Stimulated activated CD4-positive, alpha-beta T cell treated with anti-CD3 and anti-CD28 coated beads, Interleukin-15, amount 100 ng/mL, for 24 hours (primary cell): ENCODE results near the gene DIO3.
"Not testable (repeated sequence)": the region's sequence is repeated elsewhere in the genome, so short reads cannot be mapped to it uniquely, and the experiment has no call there.

Experiments
- DNase-seq: peaks from one replicate; pipeline ENCODE4 v3.0.0-alpha.2; 2020

Gene DIO3

DNA sequence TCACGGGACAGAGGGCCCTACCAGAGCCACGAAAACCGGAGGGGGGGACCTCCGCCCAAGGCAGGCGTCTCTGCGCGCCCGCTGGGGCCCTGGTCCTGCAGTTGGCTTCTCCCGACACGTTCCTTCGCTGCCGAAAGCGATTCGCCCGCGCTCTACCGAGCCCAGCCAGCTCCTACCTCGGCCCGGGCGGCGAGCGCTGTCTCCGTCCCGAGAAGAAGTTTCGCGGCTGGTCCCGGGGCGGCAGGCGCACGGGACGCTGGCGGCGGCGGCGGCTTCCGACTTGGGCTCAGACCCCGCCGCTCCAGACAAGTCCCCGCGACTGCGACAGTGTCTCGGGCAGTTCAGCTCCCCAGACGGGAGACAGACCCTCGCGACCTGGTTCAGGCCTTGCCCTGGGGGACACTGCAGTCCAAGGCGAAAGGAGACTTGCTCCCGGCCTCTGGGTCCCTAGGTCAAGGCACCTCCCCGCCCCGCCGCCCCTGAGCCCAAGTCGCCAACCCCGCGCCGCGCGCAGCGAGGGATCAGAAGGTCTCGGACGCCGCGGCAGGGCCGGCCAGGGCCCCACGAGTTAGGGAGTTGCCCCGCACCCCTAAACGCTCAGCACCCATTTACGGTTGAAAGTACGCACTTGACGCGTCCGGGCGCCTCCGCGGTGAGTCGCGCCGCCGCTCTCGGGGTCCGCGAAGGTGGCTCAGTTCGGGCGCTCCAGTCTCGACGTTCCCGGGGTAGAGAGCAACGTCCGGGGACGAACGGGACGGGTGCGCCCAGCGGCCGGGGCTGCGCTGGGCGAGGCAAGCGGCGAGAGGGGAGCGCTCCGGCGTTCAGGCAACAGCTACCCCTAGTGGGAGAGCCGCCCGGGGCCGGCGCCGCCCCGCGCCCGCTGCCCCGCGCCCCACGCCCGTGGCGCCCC, 1.4 kb upstream of the DIO3 start:
- peak; percentile 33 for DNase-seq

DNA sequence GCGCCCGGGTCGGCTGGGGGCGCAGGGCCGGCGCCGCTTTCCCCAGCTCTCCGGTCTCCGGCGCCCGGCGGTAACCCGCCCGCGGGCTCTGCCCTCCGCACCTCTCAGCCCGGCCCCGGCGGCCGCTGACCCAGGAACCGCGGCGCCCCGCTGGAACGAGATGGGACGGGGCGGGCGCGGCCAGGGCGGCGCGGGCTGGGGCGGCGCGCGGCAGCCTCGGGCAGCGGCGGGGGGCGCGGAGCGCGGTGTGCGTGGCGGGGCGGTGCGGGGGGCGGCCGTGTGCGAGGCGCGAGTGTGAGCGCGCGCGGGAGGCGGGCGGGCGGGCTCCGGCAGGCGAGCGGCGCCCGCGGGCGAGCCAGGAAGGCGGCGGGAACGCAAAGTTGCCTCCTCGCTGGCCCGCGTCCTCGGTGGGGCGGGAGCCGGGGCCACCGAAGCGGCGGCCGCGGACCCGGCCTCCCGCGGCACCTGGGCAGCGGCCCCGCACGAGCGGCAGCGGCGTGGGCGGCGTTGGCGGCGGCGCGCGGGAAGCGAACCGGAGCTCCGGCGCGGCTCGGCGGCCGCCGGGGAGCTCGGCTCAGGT, 671 bp upstream of the DIO3 start:
- no peak for DNase-seq

DNA sequence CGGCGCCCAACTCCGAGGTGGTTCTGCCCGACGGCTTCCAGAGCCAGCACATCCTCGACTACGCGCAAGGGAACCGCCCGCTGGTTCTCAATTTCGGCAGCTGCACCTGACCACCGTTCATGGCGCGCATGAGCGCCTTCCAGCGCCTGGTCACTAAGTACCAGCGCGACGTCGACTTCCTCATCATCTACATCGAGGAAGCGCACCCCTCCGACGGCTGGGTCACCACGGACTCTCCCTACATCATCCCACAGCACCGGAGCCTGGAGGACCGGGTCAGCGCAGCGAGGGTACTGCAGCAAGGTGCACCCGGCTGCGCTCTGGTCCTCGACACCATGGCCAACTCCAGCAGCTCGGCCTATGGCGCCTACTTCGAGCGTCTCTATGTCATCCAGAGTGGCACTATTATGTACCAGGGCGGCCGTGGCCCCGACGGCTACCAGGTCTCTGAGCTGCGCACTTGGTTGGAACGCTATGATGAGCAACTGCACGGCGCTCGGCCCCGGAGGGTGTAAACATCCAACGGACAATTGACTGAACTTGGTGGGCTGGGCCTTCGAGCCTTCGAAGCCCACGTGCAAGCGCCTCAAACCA, 699 bp downstream of the DIO3 start:
- DNase-seq = no peak

DNA sequence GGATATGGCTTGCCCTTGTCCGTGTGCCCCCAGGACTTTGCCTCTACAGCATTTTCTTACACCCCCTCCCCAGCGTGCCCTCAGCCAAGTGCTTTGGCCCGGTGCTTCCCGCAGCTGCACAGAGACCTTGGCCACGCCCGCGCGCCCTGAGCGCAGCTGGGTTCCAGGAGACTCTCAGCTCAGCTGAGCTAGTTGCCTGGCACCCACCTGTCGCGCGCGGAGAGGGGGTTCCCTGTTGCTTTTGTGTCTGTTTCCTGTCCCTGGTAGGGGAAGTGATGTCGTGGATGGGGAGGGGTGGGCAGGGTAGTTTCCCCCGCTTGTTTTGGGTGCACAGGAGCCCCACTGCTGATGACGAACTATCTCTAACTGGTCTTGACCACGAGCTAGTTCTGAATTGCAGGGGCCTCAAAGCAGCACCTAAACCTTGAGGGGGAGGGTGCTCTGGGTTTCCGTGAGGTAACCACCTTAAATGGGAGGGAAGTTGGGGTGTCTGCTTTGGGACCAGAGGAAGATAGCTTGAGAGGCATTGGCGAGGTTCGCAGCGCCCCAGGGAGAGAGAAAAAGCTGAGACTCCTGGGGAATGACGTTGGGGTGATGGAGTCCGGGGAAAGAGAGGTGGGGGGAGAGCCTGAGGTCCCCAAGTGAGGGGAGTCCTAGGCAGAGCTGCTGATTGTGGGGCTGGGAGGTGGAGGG, 1.5 kb downstream of the DIO3 start:
- DNase-seq = no peak

DNA sequence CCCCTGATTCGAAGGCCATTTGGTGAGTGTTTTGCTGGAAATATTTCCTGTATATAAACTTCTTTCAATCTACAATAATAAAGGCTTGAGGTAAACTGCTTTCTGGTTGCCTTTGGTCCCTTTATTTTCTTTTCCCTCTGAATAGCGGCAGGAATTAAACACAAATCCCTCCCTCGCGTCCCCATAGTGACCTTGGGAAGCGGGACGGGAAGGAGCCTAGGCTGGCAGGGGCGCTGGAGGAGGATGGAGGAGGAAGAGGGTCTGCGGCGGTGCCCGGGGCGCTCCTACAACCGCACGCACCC, 2.0 kb downstream of the DIO3 start:
- DNase-seq = no peak

DNA sequence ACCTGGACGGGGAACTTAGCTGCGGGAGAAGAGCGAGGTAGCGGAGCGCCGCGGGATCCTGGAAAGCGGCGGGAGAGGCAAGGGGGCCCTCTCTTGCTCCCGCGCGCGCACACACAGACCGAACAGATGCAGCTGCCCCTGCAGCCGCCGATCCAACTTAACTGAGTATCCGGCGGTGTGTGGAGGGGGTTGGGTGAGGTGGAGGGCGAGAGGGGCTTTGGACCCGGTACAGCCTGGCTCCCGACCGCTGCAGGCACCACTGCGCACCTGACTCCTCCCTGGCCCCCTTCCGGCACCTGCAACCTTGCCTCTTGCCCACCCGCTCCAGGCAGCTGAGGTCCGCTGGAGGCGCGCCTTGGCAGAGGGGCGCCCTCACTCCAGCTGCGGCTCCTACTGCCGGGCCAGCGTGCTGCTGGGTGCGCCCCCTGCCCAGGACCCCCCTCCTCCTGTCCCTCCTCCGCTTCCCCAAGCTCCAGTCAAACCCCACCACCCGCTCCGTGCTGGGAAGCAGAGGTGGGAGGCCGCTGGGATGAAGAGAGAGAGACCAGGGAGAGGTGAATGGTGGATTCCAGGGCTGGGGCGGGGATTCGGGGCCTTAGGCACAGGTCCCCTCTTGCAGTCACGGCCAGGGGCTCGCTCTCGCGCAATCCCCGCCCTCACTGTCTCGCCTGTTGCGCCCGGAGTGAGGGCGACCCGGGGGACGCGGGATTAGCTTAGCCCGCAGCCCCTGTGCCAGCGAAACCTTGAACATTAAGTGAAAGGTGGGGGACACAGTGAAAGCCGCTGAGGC, 2.6 kb downstream of the DIO3 start:
- DNase-seq = no peak

DNA sequence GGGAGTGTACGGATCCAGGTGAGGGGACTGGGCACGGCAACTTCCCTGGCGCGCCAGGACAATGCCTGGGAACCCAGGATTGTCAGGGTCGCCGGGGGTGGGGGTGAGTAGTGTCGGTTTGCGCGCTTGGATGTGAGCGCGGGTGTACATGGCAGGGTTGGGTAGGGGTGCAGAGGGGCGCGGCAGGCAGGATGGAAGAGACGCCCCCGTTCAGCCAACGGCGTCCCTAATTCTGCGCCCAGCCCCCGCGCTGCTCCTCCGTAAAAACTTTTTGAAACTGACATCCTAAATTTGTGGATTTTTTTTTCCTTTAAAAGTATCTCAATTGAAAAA, 3.1 kb downstream of the DIO3 start:
- no peak for DNase-seq

DNA sequence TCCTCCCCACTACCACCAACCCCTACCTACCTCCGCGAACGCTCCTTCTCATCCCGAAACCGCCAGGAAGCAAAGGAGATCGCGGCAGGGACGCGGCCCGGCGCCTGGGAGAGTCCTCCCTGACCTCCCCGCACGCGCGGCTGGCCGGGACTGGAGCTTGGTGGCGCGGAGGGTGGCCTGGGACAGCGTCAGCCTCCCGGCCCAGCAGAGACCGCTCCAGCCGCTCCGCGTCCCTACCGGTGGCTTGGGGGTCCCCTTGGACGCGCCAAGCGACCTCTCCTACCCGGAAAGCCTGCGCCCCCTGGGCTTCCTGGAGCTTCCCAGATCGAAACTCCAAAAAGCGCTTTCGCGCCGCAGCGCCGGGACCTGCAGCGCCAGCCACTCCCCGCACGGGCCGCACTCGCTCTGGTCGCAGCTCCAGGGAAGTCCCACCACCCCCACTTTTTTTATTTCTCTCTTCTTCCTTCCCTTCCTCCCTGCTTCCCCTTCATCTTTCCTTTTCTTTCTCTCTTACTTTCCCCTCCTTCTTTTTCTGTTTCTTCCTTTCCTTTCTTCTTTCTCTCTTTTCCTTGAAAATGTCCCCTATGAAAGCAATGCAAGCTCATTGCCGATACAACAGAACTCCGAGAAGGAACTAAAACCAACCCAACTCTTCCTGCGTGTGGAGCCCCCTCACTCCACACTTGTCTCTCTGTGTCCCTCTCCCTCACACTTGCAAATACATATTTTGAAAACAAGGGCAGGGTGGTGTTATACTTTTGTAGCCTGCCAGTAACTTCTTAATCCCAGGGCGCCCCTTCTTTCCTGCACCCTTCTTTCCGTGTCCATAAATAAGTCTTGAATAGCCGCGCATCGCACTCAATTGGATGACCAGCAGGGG, 3.8 kb downstream of the DIO3 start:
- DNase-seq = no peak

DNA sequence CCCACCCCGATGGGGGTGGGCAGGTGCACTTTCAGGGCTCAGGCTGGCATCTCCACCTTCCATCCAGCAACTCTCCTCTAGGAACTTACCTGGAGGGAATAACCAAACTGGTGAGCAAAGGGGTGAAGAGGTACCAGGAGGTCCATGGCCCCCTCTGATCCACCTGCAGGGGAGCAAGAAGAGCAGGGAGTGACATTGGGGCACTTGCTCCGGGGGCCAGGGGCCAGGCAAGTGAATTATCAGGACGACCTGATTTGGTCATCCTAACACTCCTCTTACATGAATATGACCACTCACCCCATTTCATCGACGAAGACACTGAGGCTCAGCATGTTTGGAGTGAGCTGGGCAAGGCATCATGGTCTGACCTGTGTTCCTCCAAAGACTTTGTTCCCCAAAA, 6.0 kb downstream of the DIO3 start:
- no peak for DNase-seq

DNA sequence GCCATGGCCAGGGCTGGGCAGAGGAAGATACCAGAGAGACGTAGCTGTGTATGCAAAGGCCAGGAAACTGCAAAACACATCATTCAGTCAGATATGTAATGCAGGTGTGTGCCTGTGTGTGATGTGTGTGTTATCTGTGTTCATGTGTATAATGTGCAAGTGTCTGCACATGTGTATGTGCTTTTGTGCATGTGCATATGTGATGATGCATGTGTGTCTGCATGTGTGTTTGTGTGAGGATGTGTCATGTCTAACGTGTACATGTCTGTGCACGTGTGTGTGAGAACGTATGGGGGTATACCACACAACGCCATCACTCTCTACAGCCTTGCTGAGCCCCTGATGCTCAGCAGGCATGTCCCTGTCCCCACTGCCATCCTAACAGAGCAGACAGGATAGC, 9.7 kb downstream of the DIO3 start:
- DNase-seq = no peak

DNA sequence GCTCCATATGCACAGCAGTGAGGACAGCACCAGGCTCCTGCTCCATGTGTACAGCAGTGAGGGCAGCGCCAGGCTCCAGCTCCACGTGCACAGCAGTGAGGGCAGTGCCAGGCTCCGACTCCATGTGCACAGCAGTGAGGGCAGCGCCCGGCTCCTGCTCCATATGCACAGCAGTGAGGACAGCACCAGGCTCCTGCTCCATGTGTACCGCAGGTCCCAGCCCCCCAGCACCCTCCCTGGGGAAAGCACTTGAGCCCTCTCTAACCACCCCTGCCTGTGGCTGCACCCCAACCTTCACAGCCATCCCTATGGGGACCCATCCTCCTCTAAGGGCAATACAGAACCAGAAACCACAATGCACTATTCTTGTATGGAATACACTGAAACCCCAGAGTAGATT, 11.2 kb downstream of the DIO3 start:
- not testable (repeated sequence) for DNase-seq

DNA sequence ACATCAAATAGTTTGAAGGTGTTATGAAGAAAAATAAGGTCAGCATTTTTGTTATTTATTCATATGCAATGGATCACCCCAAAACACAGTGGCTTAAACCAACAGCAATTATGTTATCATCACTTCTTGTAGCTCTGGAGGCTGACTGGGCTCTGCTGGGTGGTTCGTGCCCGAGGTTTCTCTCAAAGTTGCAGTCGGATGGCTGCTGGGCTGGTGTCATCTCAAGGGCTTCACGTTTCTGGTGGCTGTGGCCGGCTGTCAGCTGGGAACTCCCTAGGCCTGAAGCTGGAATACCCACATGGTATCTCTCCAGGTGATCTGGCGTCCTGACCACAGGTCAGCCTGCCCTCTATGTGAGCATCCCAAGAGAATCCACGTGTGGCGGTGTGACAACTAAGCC, 12.0 kb downstream of the DIO3 start:
- no peak for DNase-seq

DNA sequence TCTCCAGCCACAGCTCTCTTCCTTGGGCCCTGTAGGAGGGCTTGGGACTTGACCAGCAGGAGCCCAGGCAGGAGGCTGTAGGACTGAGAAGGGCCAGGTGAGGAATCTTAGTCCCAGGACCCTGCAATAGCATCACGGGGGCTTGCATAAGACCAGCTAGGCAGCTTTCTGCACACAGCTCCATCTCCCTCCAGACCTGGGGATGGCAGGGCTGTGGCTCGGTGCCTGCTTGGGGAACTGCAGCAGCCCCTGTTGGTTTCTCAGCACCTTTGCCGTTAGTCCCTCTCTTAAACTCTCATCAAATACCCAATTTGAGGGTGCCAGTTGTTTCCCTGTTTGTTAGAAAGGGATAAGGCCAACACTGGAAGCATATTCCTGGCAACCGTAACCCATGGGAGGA, 14.3 kb downstream of the DIO3 start:
- no peak for DNase-seq

DNA sequence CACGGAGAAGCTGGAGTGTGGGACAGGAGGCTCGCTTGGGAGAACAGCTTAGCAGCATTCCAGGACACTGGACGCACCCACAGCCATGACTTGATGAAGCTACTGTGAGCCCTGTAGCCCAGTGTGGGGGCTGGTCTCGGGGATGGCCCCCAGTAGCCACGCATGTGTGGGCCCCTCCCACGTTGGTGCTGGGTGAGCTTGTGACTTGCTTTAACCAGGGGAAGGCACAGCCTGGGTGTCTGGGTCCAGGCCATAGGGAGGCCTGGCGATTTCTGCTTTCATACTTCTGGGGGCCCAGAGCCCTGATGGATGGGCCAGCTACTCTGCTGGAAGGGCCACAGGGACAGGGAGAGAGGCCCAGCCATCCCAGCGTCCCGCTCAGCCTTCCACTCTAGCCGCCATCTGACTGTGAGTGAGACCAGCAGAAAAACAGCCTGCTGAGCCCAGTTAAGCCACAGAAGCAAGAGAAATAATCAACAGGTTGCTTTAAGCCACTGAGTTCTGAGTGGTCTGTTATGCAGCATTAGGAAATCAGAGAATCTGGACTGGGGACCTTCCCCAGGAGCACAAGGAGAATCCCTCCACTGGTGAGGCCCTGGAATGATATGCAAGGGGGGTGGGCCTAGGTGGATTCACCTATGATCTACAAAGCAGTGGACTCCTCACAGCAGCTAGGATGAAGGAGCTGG, 16.1 kb downstream of the DIO3 start:
- DNase-seq = no peak

DNA sequence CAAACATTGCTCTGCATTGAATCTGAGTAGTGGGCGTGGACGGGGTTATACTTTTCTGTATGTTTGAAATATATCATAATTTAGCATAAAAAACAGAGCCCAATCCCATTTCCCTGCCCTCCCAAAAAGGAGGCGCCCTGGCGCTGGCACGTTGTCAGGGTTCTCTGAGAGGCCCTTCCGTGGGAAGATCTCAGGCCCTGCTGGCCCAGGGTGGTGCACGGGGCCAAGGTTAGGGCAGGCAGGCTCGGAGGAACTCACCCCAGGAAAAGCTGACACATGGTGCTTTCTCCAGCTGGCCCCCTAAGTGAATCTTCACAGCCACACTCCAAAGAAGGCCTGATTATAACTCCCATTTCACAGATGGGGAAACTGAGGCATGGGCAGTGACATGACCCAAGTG, 17.2 kb downstream of the DIO3 start:
- DNase-seq = no peak

DNA sequence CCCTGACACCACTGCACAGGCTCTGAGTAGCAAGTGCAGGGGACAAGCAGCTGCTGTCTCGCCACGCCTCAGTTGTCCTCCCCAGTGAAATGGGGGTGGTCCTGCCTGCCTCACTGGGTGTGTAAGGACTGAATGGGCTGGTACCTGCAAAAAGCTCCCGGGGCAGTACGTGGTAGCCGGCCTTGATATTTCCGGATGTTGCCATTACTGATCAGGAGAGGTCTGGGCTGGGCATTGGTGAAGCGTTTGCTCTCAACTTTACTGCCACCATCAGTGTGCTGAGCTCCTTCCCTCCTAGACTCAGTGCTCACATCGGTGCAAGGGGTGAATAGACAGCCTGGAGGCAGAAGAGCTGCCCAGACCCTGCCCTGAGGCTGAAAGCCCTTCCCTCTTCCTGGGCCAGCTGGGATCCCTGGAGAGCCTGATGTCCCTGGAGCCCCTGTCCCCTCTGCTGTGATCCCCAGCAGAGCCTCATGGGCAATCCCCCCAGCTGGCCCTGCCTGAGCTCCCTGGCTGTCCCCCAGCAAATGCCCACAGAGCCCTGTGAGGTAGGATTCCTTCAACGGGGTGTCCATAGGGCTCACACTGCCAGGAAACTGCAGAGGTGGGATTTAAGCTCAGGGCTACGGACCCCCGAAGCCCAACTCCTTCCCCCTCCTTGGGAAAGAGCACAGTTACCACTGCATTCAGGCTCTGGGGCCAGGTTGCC, 18.2 kb downstream of the DIO3 start:
- no peak for DNase-seq

DNA sequence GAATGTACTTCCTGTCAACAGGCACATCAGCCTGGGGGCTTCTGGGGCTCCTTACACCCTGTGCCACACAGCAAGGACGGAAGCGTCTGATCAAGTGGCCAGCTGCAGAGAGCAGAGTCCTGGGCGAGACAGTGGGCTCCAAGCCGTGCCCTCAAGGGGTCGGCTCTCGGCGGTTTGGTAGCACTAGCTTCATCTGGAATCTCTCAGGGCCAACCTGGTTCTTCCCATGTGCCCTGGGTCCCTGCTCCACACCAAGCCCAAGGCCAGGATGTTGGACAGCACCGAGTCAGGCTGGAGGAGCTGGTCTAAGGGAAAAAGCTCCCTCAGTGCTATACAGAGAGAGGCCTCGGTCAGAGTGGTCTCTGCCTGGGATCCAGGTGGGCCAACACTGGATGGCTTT, 20.5 kb downstream of the DIO3 start:
- DNase-seq = no peak

DNA sequence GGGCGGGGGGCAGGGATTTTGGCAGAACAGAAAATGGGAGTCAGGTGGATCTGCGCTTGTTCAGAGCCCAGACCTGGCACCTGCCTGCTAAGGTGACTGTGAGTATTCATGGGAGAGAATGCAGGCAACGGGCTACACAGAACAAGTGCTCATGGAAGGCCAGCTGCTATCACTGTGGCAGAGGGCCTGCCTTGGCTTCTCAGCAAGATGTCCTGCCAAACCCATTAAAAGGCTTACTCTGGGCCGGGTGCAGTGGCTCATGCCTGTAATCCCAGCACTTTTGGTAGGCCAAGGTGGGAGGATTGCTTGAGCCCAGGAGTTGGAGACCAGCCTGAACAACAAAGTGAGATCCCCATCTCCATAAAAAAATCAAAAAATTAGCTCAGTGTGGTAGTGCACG, 21.0 kb downstream of the DIO3 start:
- DNase-seq = no peak

DNA sequence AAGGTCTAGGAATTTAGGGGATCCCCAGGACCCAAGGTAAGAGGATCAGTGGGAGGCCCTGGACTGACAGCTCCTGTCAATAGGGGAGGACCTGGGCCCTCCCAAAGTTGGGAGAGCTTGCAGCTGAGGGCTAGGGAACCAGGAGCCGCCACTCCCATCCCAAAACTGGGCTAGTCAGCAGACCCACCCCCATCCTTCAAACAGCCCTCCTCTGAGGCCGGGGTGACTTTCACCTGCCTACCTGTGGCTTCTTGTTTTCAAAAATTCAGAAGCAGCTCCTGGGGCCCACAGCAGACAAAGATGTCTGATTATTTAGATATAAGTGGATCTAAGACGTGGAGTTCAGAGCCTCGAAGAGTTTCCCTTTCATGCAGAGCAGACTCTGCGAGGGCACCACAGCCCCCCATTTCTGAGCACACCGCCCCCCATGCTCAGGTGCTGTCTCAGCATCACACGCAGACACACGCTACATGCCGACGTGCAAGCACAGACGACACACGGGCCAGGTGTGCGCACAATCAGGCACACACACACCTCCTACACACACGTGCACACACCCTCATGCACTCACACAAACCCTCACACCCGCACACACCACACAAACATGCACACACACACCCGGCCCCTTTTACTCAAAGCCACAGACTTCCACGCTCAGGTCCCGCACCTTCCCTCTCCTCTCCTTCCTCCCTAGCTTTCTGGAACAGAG, 21.9 kb downstream of the DIO3 start:
- DNase-seq = no peak

DNA sequence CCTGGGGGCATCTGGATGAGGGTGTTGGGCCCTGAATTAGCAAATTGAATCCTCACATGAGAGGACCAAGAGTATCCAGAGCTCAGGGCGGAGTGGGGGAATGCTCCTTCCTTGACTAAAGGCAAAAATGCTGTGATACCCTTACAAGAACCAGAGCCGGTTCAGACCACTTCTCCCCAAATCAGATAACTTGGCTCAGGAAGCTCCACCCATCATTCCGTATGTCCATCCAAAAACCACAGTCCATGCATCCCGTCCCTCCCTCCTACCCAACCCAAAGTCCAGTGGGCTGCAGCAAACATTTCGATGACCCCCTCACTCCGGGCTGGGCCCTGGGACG, 22.4 kb downstream of the DIO3 start:
- DNase-seq = no peak
